Measurements from ENCODE around the gene GALNT14.
A peak's percentile ranks its signal among the peaks of the same experiment; 100 is the strongest.

The GALNT14 gene

DNA sequence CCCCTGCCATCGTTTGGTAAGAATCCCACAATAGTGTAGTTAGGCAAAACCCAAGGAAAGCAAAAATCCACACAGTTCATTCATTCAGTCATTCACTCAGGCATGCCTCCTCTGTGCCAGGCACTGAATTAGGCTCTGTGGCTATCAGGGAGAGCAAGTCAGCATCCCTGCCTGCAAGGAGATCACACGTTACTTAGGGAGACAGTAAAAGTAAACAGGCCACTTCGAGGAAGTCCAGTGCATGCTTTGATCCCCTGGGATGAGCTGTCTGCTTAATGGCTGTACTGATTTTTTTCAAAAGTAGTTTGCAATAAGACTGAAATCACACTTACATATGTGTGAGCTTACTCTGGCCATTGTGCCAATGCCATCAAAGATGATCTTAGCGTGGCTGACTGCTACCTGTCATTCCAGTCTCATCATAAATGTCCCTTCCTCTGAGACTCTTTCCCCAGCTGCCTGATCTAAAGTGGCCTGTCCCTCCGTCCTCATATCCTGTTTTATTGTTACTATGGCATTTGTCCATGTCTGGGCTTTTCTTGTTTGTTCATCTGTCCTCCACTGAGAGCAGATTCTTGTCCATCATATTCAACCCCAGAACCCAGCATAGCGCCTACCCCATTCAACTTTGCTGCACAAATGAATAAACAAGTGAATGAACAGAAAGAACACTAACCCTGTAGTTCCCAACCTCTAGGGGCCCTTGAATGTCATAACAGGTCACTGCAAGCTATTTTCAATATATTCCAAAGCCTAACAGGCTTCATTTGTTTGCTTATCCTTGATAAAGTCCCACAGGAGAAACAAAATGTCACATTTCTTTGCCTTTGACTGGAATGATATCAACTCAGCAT, 84.1 kb downstream of the GALNT14 start:
- DNase-seq, result no peak

DNA sequence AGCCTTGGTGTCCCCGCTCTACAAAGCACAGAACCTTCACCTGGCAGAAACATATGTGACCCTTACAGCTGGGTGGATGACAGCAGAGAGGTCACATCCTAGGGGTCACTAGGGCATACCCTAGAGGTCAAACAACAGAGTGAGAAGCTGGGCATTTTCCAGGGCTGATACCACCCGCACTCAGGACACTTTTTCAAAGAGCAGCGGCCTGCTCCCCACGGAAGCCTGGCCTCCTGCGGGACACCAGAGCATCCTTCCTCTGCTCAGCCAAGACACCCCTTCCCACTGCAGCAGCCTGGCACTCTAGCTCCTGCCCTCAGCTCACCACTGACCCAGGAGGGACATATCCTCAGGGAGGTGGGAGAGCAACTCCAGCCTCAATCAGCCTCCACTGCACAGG, 86.0 kb downstream of the GALNT14 start:
- no peak for DNase-seq

DNA sequence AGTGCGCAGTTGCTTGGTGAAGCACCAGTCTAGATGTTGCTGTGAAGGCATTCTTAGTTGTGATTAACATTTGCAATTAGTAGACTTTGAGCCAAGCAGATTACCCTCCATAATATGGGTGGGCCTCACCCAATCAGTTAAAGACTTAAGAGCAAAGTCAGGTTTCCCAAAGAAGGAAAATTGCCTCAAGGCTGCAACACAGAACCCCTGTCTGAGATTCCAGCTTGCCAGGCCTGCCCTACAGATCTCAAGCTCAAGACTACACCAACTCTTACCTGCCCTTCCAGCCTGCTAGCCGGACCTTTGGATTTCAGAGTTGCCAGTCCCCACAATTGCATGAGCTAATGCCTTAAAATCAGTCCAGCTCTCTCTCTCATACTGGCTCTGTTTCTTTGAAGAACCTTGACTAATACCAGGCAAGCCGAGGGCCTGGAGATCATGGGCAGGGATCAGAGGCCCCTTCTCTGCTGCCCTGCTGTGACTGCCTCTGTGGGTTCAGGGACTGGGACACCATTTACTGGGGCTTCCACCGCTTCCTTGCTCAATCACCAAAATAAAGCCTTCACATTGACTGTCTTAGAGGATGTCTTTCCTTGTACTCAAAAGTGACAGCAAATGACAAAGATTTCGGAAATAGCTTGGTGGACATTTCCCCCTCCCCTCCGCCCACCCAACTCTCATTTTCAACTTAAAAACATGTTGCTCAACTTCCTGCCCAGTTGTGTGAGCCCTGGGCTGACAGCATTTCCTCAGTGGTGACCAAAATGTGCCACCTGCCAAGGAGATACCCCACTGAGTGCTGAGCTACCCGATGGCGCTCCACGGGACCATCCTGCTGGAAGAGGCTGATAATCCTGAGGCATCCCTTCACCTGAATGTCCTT, 86.7 kb downstream of the GALNT14 start:
- DNase-seq, result peak; percentile 14

DNA sequence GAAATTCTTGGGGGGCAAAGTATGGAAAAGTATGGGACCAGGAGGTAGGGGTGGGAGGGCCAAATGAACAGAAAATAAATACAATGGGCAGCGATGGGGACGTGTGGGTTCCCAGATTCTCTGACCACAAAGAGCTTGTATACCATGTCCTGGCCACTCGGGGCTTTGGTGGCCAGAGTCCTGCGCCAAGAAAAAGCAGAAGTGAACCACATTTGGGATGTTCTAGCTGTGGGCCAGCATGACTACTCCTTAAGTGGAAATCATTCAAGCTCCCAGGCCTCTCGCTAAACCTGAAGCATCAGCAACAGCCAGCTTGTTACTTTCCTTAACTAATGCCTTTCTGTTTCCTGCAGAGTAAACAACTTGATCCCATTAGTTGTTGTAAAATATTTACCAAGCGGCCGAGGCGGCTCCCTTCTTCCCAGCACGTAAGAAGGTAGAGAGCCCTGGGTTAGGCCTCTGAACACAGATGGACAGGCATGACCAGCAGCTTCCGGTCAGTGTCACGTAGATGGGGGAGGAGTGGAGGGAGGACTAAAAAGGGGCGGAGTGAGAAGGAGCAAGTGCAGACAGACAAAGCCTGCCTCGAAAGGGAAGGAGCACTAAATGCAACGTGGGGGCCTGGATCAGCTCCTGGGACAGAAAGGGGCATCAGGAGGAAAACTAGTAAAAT, 88.2 kb downstream of the GALNT14 start:
- DNase-seq, result no peak

DNA sequence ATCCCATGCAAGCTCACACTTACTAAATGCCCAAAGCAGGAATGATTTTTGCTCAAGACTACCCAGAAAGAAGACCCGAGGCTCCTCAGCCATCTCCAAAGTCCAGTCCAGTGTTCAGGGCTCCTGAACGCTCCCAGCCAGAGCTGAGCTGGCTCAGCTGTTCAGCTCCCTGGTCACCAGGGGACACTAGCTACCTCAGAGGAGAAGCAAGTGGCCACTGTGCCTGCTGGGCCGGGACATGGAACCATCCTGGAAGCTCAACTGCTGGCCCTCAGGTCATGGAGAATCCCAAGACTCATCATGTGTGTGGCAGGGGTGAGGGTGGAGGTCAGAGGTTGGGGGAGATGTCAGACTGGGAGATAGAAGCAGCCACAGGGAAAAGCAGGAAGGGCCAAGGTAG, 89.0 kb downstream of the GALNT14 start:
- no peak for DNase-seq

DNA sequence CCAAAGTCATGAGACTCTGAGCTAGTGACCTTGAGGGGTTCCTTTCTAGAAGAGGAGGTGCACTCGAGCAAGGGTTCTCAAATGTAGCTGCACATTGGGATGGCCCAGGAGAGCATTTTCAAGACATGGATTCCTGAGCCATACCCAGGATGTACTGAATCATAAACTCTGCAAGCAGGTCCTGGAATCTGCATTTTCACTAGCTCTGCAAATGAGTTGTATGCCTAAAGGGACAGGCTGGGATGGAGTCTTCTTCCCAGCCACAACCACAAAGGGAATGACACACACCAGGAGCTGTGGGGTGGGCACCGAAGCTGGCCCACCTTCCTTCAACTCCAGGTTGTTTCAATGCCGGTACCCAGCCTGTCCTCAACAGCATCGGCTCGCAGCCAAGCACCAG, 90.6 kb downstream of the GALNT14 start:
- DNase-seq, result no peak

DNA sequence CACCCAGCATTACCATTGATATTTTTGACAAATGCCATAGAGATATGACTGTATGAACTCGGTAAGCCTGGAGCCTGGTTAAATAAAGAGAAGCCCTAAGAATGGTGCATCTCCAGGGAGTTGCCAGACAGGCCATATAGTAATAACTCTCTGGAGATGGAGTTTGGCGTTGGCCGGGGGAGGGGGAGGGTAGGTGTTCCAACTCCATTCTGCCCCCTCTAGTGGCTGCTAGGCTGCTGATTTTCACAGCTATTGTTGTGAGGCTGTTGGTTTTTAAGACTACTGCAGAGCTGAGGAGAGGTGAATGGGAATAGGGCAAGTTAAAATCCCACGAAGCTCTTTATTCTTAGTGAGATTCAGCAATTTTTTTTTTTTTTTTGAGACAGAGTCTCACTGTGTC, 99.9 kb downstream of the GALNT14 start:
- no peak for DNase-seq

DNA sequence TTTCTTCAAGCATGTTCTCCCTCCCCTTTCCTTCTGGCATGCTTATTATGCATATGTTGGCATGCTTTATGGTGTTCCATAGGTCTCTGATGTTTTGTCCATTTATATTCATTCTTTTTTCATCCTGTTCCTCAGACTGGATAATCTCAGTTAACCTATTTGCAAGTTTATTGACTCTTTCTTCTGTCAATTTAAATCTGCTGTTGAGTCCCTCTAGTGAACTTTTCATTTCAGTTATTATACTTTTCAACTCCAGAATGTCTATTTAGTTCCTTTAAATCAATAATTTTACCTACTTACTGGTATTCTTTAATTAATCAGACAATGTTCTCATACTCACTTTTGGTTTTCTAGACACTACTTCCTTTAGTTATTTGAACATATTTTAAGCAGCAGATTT, 101.2 kb downstream of the GALNT14 start:
- DNase-seq, result no peak

DNA sequence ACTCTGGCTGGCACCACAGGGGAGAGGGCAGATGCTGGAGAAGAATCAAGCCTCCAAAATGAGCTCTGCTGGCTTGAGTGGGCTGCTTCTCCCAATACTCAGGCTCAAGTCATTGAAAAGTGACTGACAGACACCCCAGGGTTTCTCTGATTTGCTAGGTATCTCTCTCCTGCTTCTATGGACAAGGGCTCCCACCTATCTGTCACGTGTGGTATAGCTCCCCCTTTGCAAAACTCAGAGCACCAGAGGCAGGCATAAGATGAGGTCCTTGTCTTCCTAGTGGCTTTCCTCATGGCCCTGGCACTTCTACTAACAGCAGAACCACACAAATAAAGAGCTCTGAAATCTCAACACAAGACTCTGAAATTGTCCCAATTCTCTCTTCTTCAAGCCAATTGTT, 105.2 kb downstream of the GALNT14 start:
- DNase-seq, result no peak

DNA sequence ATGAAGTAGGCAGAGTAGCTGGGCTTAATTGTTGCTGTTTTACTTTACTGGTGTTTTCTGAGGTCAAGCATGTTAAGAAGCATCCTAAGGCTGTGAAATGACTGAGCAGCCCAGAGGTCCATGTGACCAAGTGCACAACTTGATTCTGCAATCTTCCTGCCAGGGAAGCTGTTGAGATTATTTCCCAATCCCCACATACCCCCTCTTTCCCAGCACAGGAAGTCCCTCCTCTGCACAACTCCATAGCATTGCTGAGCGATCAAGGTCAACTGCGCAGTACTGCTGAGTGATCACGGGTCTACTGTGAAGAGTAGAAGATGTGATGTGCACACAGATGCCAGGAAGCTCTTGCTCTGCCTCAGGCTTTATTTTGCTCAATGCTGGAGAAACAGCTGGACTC, 105.8 kb downstream of the GALNT14 start:
- no peak for DNase-seq

DNA sequence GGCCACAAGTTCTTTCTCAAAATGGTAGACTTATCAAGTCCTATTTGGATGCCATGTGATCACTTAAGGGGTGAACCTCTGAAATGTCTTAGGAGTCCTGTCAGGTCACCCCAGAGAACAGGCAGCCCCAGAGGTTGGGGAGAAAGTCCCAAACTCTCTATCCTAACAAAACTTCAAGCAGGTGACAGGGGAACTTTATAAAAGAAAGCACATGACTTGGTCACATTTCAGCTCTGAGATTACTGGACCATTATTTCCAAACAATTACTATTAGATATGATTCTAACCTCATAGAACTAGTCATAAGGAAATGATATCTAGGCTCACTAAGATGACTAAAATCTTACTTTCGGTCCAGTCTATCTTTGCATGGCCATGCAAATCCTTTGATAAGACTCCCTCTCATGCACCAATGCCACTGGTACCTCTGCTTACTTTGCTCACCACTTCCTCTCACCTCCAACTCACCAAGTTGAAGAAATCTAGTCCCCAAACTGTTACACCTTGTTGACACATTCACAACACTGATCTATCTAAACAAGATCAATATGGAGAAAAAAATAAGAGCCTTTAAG, 107.0 kb downstream of the GALNT14 start:
- no peak for DNase-seq

DNA sequence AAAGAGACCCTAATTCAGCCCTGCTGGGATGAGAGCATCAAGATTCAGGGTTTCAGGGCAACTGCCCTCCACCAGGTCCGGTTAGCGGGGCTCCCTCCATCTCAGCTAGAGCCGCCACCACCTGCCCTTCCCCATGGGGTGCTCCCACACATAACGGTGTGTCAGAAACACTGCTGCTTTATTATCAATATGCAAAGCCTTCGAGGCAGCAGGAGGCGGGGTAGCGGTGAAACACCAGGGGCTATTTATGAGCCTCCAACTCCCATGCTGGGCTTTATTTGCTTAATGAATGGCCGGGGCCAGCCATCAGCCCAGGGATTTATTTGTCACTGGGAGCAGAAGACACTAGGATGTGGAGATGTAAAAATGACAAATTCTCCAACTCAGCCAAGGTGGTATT, 109.8 kb downstream of the GALNT14 start:
- DNase-seq, result no peak

DNA sequence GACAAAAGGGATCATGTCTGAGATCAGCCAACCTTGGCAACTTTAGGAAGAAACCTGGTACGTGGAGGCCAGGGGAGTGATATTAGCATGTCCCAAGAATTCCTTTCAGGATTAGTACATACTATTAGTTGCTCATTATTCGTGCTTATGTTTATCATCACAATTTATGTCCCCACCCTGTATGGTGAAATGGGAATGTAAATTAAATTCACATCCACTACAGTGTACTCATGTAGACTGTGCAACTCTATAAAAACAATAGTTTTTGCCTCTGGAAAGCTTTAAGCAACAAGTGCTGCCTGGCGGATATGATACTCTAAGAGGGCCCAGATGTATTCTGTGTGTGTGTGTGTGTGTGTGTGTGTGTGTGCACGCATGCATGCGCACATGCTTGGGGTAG, 110.7 kb downstream of the GALNT14 start:
- DNase-seq, result no peak

DNA sequence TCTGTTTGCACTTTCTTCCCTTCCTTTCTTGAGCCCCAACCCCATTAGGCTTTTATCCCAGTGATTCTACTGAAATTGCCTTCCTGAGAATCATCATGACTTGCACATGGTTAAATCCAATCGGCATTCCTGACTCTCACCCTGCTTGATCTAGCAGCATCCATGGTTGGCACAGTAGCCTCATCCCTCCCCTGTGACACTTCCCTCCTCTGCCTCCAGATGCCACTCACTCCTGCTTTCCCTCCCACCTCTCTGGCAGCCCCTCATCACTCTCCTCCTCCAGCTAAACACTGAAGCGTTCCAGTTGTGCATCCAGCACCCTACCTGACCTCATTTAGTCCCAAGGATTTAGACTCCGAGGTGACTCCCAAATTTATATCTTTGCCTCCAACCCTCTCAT, 114.7 kb downstream of the GALNT14 start:
- DNase-seq, result no peak

DNA sequence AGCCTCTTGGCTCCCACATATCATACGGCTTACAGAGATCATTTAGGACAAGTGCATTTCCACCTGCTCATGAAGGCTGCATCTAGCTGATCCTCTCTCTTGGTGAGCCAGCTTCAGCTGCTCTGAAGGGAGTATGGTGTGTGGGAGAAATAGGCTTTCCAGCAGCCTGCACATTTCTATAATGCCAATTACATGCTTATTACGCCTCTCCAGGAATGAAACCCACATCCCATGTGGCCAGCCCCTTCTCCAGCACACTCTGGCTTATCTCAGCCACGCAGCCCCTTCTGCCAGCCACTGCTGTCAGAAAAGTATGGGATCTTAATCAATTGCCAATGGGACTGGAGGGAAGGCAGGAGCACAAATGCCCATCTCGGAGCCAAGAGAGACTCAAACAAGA, 117.5 kb downstream of the GALNT14 start:
- DNase-seq, result no peak

DNA sequence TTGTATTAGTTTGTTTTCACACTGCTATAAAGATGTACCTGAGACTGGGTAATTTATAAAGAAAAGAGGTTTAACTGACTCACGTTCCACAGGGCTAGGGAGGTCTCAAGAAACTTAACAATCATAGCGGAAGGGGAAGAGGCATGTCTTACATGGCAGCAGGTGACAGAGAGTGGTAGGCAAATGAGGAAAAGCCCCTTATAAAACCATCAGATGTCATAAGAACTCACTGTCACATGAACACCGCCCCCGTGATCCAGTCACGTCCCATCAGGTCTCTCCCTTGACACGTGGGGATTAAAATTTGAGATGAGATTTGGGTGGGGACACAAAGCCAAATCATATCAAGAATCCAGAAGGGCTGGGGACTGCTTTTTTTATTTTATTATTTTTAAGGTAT, 120.0 kb downstream of the GALNT14 start:
- no peak for DNase-seq

DNA sequence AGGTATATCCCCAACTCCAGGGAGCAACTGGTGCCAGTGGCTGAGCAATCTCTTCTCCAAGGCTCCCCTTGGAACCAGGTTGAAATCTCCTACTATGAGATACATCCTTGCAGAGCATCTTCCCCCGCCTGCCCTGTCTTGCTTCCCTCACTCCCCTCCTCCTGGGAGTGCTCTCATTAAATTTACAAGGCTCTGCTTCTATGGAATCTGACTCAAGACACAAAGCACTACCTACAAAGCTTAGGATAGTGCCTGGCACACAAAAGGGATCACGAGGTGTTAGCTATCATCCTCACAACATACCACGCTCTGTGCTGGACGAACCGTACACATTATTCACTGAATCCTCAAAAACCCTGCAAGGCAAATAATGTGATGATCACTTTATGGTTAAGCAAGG, 121.6 kb downstream of the GALNT14 start:
- DNase-seq, result no peak

DNA sequence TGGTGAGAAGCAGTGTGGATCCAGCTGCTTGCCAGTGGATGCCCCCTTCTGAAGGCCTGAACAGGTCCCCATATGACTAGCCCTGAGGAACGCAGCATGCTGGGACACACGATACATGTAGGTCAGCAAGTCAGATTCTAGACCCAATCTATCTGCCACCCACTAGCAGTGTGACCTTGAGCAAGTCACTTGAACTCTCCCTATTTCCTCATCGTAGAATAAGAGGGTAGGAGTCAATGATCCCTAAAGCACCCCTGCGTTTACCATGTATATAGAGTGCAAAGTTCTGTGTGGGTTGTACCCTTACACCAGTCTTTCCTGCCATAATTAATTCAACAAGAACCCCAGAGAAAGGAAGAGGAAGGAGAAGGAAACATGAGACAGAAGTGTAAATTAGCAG, 123.7 kb downstream of the GALNT14 start:
- DNase-seq, result no peak

DNA sequence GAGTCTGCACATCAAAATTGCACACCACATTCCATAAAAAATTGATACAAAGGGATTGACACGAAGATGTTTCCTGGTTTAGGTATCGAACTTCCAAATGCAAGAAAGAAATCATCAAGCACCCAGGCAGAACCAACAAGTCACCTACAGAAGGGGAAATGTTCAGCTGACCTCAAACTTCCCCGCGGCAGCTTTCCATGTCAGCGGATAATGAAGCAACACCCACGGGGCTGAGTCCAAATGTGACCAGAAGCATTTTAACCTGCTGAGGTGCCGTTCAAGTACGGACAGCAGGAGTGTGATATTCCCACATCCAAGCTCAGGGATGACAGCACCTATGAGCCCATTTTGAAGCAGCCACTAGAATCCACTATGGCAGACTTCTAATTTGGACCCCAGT, 124.9 kb downstream of the GALNT14 start:
- no peak for DNase-seq

DNA sequence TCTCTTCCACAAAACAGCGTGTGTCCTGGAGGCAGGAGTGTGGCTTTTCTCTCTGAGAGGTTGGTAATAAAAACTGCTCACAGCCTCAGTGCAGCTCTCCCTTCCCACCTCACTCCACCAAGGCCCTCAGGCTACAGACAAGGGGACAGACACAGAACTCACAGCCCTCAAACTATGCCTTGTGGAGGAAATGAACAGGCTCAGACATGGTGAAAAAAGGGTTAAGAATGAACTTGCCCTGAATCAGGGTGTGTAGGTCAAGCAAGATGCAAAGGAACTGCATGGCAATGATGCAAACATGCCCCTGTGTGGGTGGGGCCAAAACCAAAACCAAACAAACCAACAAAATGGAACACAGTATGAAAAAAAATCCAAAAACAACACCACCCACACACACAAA, 125.8 kb downstream of the GALNT14 start:
- DNase-seq, result no peak

DNA sequence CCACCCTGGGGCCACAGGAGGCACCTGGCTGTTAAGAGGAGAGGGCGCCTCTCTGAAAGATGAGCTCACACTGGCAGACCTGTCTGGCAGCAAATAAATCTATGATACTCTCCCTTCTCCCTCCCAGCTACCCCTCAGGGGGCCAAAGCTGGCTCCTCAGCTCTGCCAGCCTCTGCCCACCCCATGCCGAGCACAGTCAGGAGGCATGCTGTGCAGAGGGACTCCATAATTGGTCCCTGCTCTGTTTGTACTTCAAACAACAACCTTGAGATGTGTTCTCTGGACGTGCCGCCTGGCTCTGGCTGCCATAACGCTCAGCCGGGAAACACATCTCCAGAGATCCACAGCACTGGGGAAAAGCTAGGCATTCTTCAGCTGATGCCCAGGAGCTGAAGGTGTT, 126.7 kb downstream of the GALNT14 start:
- no peak for DNase-seq

DNA sequence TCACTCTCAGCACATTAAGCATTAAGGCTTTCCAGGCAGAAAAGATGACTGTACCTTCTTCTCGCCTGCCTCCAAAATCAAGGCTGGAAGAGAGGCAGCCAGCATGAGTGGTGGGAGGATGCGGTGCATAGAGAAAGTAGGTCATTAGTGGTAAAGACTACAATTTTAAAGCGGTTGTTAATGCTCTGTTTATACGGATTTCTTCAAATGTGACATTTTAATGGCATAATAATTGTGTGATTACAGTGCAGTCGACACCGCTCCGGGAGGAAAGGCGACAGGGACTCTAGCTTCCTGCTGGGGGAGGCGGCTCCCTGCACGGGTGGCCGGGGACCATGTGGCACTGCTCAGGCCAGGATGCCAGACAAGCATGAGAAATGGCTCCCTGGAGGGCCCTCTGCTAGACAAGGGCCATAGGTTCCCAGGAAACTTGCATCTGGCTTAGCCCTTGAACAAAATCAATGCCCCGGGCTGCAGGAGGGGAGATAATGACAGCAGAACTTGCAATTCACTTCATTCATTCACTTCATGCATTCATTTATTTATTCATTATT, 129.6 kb downstream of the GALNT14 start:
- no peak for DNase-seq

DNA sequence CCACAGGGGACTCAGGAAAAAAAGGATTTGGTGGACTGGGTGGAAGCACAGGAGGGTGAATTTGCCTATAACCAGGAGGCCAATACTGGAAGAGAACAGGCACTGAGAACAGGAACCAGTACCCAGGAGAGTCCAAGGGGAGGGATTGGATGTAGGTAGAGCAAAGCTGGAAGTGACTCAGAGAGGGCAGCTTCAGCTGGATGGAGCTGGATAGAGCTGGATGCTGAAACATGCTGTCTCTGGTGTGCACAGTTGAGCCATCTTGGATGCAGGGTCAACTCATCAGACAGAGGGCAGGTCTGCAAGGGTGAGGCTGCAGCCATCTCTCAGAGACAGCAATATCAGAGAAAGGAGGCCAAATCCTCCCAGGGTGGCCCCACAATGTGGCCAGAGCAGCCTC, 134.0 kb downstream of the GALNT14 start:
- no peak for DNase-seq
